SJCRH30 (cell line): ENCODE results near the gene ZBTB39. TPM values are rescaled to one million over a fixed set of nuclear protein-coding genes. Genes with fewer than 3 reads are reported as not detected.
"Not testable (repeated sequence)": the region's sequence is repeated elsewhere in the genome, so short reads cannot be mapped to it uniquely, and the experiment has no call there.

Source experiments
- DNase-seq, 2 experiments: peaks; one replicate each; pipeline ENCODE4 v3.0.0-alpha.2; 2015 to 2020
- H3K27ac ChIP-seq: fragments of 250-450 bp; sonication (Bioruptor Pico); 2 replicates; pipeline ENCODE4 v1.5.1; 2020; ENCODE audit warnings: mild to moderate bottlenecking, moderate library complexity
- H3K27me3 ChIP-seq: fragments of 250-450 bp; sonication (Bioruptor Pico); 2 replicates; pipeline ENCODE4 v1.5.1; 2020; ENCODE audit warnings: mild to moderate bottlenecking, moderate library complexity
- H3K36me3 ChIP-seq: fragments of 250-450 bp; sonication (Bioruptor Pico); 2 replicates; pipeline ENCODE4 v1.5.1; 2020; ENCODE audit warnings: mild to moderate bottlenecking, moderate library complexity
- H3K4me1 ChIP-seq: fragments of 250-450 bp; sonication (Bioruptor Pico); 2 replicates; pipeline ENCODE4 v1.5.1; 2020; ENCODE audit warnings: mild to moderate bottlenecking, moderate library complexity
- H3K4me3 ChIP-seq: fragments of 250-450 bp; sonication (Bioruptor Pico); 2 replicates; pipeline ENCODE4 v1.5.1; 2020; ENCODE audit warnings: mild to moderate bottlenecking, moderate library complexity
- H3K9me3 ChIP-seq: fragments of 250-450 bp; sonication (Bioruptor Pico); replicated peaks from 2 replicates; pipeline ENCODE4 v1.5.1; 2020; ENCODE audit warnings: mild to moderate bottlenecking, moderate library complexity
- total RNA-seq: library from RNA; depleted of rRNA; stranded (reverse); fragments of >200 nt; shearing (Covaris generic); gene quantifications from 2 replicates; pipeline ENCODE4 v1.2.3, GENCODE V29; 2014

Gene ZBTB39
- total RNA-seq, 1 experiment from 2014 or later: 101 TPM

DNA sequence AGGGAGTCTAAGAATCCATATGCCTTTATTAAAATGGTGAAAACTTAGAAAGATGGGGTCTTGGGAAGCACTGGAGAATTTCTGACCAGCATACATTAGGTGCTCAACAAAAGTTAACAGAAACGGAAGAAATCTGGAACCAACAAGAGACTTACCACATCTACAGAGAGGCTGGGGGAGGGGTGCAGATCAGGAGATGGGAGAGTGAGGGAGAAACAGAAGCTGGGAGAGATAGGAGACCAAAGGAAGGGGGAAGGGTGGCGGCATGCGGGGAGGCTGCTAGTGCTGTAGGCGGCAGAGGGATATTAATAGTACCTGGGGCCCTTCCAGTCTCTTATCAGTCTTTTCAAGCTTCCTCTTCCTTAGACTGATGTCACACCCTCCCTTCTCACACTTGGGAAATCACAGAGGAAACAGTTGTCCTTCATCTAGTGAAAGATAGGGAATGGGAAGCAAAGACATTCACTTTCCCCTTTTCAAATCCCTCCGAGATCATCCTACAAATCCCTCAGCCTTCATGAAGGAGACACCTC lies 18.1 kb downstream of the ZBTB39 start:
- 0 out of 2 replicates have a peak, but pooled peaks cover 6% of the 10 kb centered on the region for H3K27me3 ChIP-seq
- H3K36me3 ChIP-seq: no peaks in the 10 kb centered on the region
- no peaks in the 10 kb centered on the region for H3K4me1 ChIP-seq
- H3K4me3 ChIP-seq: no peak overlapping the region
- H3K27ac ChIP-seq: no peak overlapping the region
- H3K9me3 ChIP-seq: no peaks in the 10 kb centered on the region
- peak; percentile 27 to 32 for DNase-seq

- H3K36me3 ChIP-seq: no peaks in the 10 kb centered on the region
- no peaks in the 10 kb centered on the region for H3K4me1 ChIP-seq
- no peaks in the 10 kb centered on the region for H3K9me3 ChIP-seq
- H3K27ac ChIP-seq: no peak overlapping the region
- DNase-seq: peak; percentile 72 to 88
- H3K27me3 ChIP-seq: 0 out of 2 replicates have a peak, but pooled peaks cover 6% of the 10 kb centered on the region
- no peak overlapping the region for H3K4me3 ChIP-seq
Observed at GRCh38 chr12:56987551-56988053, 18.7 kb downstream of the ZBTB39 start.

DNA sequence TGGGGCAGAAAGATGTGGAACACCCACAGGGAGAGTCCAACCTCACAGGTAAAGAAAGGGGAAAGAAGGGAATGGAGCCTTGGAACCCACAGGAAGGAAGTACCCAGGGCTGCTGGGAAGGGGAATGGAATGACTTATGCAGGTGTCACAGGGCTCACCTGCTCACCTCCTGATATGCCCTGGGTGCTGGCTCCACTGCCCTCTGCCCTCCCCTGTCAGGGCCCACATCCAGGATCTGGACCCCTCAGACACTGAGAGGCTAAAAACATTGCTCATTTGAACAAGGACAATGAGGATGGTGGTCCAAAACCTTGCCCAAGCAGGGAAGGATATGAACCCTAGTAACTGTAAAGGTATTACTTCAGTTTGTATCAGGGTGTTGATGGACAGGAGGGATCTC lies 19.3 kb downstream of the ZBTB39 start:
- no peaks in the 10 kb centered on the region for H3K4me1 ChIP-seq
- H3K4me3 ChIP-seq: no peak overlapping the region
- H3K27ac ChIP-seq: no peak overlapping the region
- DNase-seq: no peak
- no peaks in the 10 kb centered on the region for H3K36me3 ChIP-seq
- 0 out of 2 replicates have a peak, but pooled peaks cover 6% of the 10 kb centered on the region for H3K27me3 ChIP-seq
- no peaks in the 10 kb centered on the region for H3K9me3 ChIP-seq

- not testable (repeated sequence) for H3K27ac ChIP-seq, H3K4me3 ChIP-seq, H3K36me3 ChIP-seq, DNase-seq, H3K27me3 ChIP-seq, H3K4me1 ChIP-seq, H3K9me3 ChIP-seq
Observed at GRCh38 chr12:56985714-56986113, 20.6 kb downstream of the ZBTB39 start.

GRCh38 chr12:56983386-56983785 lies 23.0 kb downstream of the ZBTB39 start:
- H3K27me3 ChIP-seq: no peaks in the 10 kb centered on the region
- no peaks in the 10 kb centered on the region for H3K36me3 ChIP-seq
- no peak overlapping the region for H3K4me3 ChIP-seq
- no peaks in the 10 kb centered on the region for H3K4me1 ChIP-seq
- no peak overlapping the region for H3K27ac ChIP-seq
- DNase-seq: peak in 1 of 2 experiments; percentile 13
- H3K9me3 ChIP-seq: no peaks in the 10 kb centered on the region

GRCh38 chr12:56982578-56983236 lies 23.6 kb downstream of the ZBTB39 start:
- H3K4me3 ChIP-seq, H3K9me3 ChIP-seq, H3K4me1 ChIP-seq, H3K36me3 ChIP-seq, H3K27me3 ChIP-seq, H3K27ac ChIP-seq, DNase-seq: not testable (repeated sequence)

GRCh38 chr12:56980941-56981530 lies 25.3 kb downstream of the ZBTB39 start:
- Histone ChIP-seq H3K4me3 (no peak overlapping the region), H3K27me3 (no peaks in the 10 kb centered on the region; the same call in 1 of the 2 replicates), H3K36me3 (no peaks in the 10 kb centered on the region), H3K9me3 (no peaks in the 10 kb centered on the region), H3K27ac (no peak overlapping the region), H3K4me1 (no peaks in the 10 kb centered on the region)
- no peak for DNase-seq

- H3K27me3 ChIP-seq: no peaks in the 10 kb centered on the region; the same call in 1 of the 2 replicates
- H3K4me1 ChIP-seq: no peaks in the 10 kb centered on the region
- no peaks in the 10 kb centered on the region for H3K36me3 ChIP-seq
- H3K4me3 ChIP-seq: no peak overlapping the region
- no peaks in the 10 kb centered on the region for H3K9me3 ChIP-seq
- no peak for DNase-seq
- no peak overlapping the region for H3K27ac ChIP-seq
Observed at GRCh38 chr12:56980268-56980667, 26.1 kb downstream of the ZBTB39 start.

GRCh38 chr12:56979628-56980027 lies 26.7 kb downstream of the ZBTB39 start:
- no peak for DNase-seq
- Histone ChIP-seq H3K27ac (no peak overlapping the region), H3K27me3 (no peaks in the 10 kb centered on the region; the same call in 1 of the 2 replicates), H3K9me3 (no peaks in the 10 kb centered on the region), H3K4me3 (no peak overlapping the region), H3K36me3 (no peaks in the 10 kb centered on the region), H3K4me1 (no peaks in the 10 kb centered on the region)

DNA sequence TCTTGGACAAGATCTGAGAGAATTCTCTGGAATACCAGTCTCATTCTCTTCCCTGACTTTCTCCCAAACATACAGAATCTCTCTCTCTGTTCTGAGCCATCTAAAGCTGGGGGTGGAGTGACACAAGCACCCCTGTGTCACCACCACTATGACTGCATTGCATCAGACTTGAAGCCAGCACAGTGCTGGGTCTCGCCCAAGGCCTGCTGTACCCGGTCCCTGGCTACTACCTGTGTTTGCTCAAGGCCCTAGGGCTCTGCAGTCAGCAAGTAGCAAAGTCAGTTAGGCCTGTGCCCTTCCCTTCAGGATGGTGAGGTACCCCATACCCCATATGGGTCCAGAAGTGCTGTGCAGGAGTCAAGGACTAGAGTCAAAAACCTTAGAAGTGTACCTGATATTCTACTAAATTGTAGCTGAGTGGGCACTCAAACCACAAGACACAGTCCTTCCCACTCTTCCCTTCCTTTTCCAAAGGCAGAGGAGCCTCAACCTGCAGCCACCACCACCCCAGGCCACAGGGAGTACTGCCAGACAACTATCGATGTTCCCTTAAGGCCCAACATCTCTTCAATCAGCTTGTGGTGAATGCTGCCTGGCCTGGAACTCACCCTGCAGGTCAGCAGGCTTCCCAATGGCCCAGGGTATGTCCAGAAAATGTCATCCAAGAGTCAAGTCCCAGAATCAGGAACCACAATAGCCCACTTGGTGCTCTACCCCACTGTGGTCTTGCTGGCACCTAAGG lies 27.8 kb downstream of the ZBTB39 start:
- Histone ChIP-seq H3K36me3 (no peaks in the 10 kb centered on the region), H3K27ac (no peak overlapping the region), H3K27me3 (no peaks in the 10 kb centered on the region; the same call in 1 of the 2 replicates), H3K4me3 (no peak overlapping the region), H3K9me3 (no peaks in the 10 kb centered on the region), H3K4me1 (no peaks in the 10 kb centered on the region)
- no peak for DNase-seq

- not testable (repeated sequence) for H3K9me3 ChIP-seq, H3K27ac ChIP-seq, DNase-seq, H3K4me3 ChIP-seq, H3K36me3 ChIP-seq, H3K4me1 ChIP-seq, H3K27me3 ChIP-seq
Observed at GRCh38 chr12:56977361-56977760, 29.0 kb downstream of the ZBTB39 start.

- DNase-seq: not testable (repeated sequence)
Observed at GRCh38 chr12:56974224-56974623, 32.1 kb downstream of the ZBTB39 start.

GRCh38 chr12:56968910-56969309 lies 37.4 kb downstream of the ZBTB39 start:
- H3K9me3 ChIP-seq, H3K4me1 ChIP-seq, H3K4me3 ChIP-seq, H3K36me3 ChIP-seq, H3K27me3 ChIP-seq, H3K27ac ChIP-seq, DNase-seq: not testable (repeated sequence)

More at GRCh38 chr12:56974224-56974623, 32.1 kb downstream of the ZBTB39 start:
- H3K4me1 ChIP-seq, H3K27me3 ChIP-seq, H3K9me3 ChIP-seq, H3K36me3 ChIP-seq, H3K27ac ChIP-seq, H3K4me3 ChIP-seq: not testable (repeated sequence)

GRCh38 chr12:56965997-56966642 lies 40.2 kb downstream of the ZBTB39 start:
- H3K27me3 ChIP-seq, H3K36me3 ChIP-seq, H3K4me3 ChIP-seq, H3K27ac ChIP-seq, H3K9me3 ChIP-seq, H3K4me1 ChIP-seq, DNase-seq: not testable (repeated sequence)
